NCI-H187 (cell line): ENCODE data around the gene PDCL3.

ENCODE experiments used
- DNase-seq, 2 experiments: peaks; one replicate each; lab custom pipeline; 2025; lab: John Stamatoyannopoulos, UW

Gene PDCL3

GRCh38 chr2:100611079-100612029 is 48.6 kb downstream of the PDCL3 start:
- no peak for DNase-seq

GRCh38 chr2:100612388-100613000 is 49.7 kb downstream of the PDCL3 start:
- no peak for DNase-seq

GRCh38 chr2:100613719-100614118 is 50.9 kb downstream of the PDCL3 start:
- DNase-seq, result no peak

- DNase-seq, result no peak
These were observed 51.7 kb downstream of the PDCL3 start for GRCh38 chr2:100614455-100615000.

GRCh38 chr2:100615471-100615870 is 52.7 kb downstream of the PDCL3 start:
- DNase-seq, result no peak

GRCh38 chr2:100615886-100616285 is 53.1 kb downstream of the PDCL3 start:
- DNase-seq, result no peak

- no peak for DNase-seq
These were observed 54.1 kb downstream of the PDCL3 start for GRCh38 chr2:100616841-100617390.

GRCh38 chr2:100619951-100620350 is 57.2 kb downstream of the PDCL3 start:
- DNase-seq, result no peak

- DNase-seq, result no peak
These were observed 57.7 kb downstream of the PDCL3 start for GRCh38 chr2:100620481-100620880.

- DNase-seq, result no peak
These were observed 58.7 kb downstream of the PDCL3 start for GRCh38 chr2:100621371-100621951.

GRCh38 chr2:100623033-100623715 is 60.4 kb downstream of the PDCL3 start:
- no peak for DNase-seq

- DNase-seq, result no peak
These were observed 61.1 kb downstream of the PDCL3 start for GRCh38 chr2:100623930-100624329.

GRCh38 chr2:100624536-100624935 is 61.7 kb downstream of the PDCL3 start:
- DNase-seq, result no peak

- no peak for DNase-seq
These were observed 62.9 kb downstream of the PDCL3 start for GRCh38 chr2:100625717-100626116.
